Duodenal mucosa (tissue), 2 donors: ENCODE measurements around the gene MYO5C.

Experiments used
- H3K27ac ChIP-seq: one replicate; pipeline ENCODE4 v1.7.0; 2013; ENCODE audit warnings: low read depth, low read length
- H3K27me3 ChIP-seq, 2 donors: one replicate each; pipeline ENCODE4 v1.7.0; 2013; ENCODE audit warnings: low read length in 2 of 2, control low read depth in 1 of 2; ENCODE audit not compliant: insufficient read depth in 2 of 2, control insufficient read depth in 1 of 2
- H3K36me3 ChIP-seq, 2 donors: one replicate each; pipeline ENCODE4 v1.7.0; 2013; ENCODE audit warnings: low read length in 2 of 2, control low read depth in 1 of 2; ENCODE audit not compliant: insufficient read depth in 2 of 2, control insufficient read depth in 1 of 2
- H3K4me1 ChIP-seq, 2 donors: one replicate each; pipeline ENCODE4 v1.7.0; 2013; ENCODE audit warnings: low read length in 2 of 2, control low read depth in 1 of 2; ENCODE audit not compliant: insufficient read depth in 2 of 2, control insufficient read depth in 1 of 2
- H3K4me3 ChIP-seq, 2 donors: one replicate each; pipeline ENCODE4 v1.7.0; 2013; ENCODE audit warnings: low read length in 2 of 2, low read depth in 1 of 2
- H3K9ac ChIP-seq, 2 donors: one replicate each; pipeline ENCODE4 v1.7.0; 2013; ENCODE audit warnings: low read length in 2 of 2, low read depth in 1 of 2
- H3K9me3 ChIP-seq, 2 donors: one replicate each; pipeline ENCODE4 v1.7.0; 2013; ENCODE audit warnings: low read length in 2 of 2, control low read depth in 1 of 2; ENCODE audit not compliant: control insufficient read depth in 1 of 2

The MYO5C gene

DNA sequence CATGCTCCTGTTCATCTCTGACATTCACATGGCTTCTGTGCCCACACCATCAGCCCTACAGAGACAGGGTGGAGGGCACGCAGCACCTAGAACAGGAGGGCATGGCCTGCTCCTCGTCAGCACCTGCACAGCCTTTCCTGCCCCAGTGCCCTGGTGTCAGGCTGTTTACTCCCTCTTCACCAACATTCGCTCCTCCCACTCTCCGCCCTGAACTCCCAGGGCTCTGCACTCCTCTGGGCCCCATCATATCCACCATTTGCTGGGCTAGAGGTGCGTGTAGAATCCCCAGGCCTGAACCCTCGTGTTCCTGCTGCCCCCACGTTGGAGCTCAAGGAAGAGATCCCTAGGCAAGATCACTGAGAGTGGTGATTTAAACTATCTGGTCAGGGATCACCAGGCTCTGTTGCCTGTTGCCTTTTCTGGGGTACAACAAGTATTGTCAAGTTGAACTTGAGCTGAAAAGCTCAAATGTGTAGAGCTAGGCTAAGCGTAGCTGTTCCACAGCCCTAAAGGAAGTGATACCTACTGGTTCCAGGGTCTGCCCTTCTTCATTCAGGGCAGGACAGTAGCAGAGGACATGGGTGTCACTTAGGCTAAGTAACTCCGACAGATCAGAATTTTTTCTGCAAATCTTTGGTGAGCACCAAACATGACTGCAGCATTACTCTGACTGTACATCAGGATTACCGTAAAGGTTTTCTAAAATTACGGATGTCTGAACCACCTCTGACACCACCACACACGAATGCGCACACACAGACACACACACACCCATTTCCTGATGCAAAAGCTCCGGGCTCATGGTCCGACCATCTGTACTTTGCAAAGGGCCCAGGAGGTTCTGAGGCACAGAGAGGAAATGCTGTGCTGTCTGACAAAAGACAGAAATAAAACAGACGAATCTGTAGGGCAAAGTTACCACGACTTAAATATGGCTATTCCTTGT lies 60.7 kb downstream of the MYO5C start:
- Histone ChIP-seq H3K4me1 (peaks cover 0 to 3% of the 10 kb centered on the region in 2 donors), H3K36me3 (peaks cover 0 to 31% of the 10 kb centered on the region in 2 donors), H3K9me3 (no peaks in the 10 kb centered on the region), H3K27ac (no peak overlapping the region), H3K4me3 (no peak overlapping the region), H3K9ac (no peak overlapping the region), H3K27me3 (no peaks in the 10 kb centered on the region)

DNA sequence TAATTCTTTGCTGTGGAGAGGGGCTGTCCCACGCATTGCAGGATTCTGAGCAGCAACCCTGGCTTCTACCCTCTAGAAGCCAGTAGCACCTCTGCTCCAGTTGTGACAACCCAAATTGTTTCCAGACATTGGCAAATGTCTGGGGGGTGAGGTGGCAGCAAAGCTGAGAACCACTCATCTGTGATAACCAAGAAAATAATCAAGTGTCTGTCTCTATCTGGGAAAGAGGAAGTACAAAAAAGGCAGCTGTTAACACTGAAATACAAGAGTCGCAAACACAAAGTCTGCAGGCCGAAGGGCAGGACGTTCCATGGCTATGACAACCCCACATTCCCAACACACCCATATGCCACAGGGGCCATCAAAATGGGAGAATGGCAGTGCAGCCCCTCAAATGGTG lies 62.2 kb downstream of the MYO5C start:
- Histone ChIP-seq H3K9me3 (no peaks in the 10 kb centered on the region), H3K4me3 (no peak overlapping the region), H3K27me3 (no peaks in the 10 kb centered on the region), H3K9ac (no peak overlapping the region), H3K4me1 (peaks cover 0 to 3% of the 10 kb centered on the region in 2 donors), H3K27ac (no peak overlapping the region), H3K36me3 (peaks cover 0 to 23% of the 10 kb centered on the region in 2 donors)

DNA sequence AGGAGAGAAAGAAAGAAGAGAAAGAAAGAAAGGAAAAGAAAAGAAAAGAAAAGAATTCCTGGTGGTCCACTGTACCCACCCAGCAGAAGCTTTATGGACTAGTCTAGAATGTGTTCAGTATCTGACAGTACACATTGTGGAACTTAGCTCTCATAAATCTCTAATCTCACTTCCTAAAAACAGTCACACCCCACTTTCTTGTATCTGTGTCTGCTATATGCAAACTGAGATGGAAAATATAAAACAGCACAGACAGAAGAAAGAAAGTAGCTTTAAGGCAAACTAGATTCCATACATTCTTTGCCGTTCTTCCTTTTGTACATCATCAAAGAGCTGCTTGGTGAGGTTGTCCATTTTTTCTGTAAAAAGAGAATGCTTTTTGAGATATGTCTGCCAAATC lies 63.3 kb downstream of the MYO5C start:
- H3K9ac ChIP-seq, result no peak overlapping the region
- H3K36me3 ChIP-seq, result peaks cover 0 to 21% of the 10 kb centered on the region in 2 donors
- no peaks in the 10 kb centered on the region for H3K27me3 ChIP-seq
- peaks cover 0 to 3% of the 10 kb centered on the region in 2 donors for H3K4me1 ChIP-seq
- H3K27ac ChIP-seq, result no peak overlapping the region
- H3K9me3 ChIP-seq, result no peaks in the 10 kb centered on the region
- no peak overlapping the region for H3K4me3 ChIP-seq

DNA sequence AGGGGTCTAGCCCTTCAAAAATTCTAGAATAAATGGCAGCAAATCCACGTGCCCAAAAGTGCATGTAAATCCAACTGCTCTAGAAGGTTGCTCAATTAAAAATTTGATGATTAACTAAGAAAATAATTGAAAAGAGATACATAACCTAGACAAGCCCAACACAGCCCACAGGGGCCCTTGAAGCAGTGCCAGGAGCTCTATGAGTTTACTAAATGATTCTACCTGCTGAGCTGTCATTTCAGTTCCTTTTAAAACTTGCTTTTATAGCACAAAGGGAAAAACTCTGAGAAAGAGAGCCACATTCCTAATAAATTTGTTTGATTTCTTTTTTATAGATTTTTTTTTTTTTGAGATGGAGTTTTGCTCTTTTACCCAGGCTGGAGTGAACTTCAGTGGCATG lies 65.5 kb downstream of the MYO5C start:
- Histone ChIP-seq H3K9me3 (no peaks in the 10 kb centered on the region), H3K27ac (no peak overlapping the region), H3K9ac (no peak overlapping the region), H3K4me3 (no peak overlapping the region), H3K4me1 (peaks cover 0 to 3% of the 10 kb centered on the region in 2 donors), H3K36me3 (peaks cover 0 to 17% of the 10 kb centered on the region in 2 donors), H3K27me3 (no peaks in the 10 kb centered on the region)

DNA sequence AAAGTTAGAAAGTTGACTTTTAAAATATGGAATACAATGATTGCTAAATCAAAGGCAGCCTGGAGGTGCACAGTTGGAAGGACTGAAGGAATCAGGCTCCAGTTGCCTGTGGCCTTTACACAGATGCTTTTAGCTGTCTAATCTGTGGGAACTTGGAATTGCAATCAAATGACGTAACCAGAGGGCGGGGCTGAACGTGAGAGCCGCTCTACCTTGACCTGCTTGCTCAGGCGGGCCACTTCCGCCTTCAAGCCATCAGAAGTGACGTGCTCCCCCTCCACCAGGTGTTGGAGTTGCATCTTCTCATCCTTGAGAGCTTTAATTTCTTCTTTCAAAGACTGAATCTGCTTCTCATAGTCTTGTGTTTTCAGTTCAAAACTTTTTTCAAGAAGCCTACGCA lies 66.7 kb downstream of the MYO5C start:
- Histone ChIP-seq H3K27ac (no peak overlapping the region), H3K4me1 (peaks cover 0 to 3% of the 10 kb centered on the region in 2 donors), H3K9ac (no peak overlapping the region), H3K36me3 (peaks cover 0 to 16% of the 10 kb centered on the region in 2 donors), H3K27me3 (no peaks in the 10 kb centered on the region), H3K9me3 (no peaks in the 10 kb centered on the region), H3K4me3 (no peak overlapping the region)

DNA sequence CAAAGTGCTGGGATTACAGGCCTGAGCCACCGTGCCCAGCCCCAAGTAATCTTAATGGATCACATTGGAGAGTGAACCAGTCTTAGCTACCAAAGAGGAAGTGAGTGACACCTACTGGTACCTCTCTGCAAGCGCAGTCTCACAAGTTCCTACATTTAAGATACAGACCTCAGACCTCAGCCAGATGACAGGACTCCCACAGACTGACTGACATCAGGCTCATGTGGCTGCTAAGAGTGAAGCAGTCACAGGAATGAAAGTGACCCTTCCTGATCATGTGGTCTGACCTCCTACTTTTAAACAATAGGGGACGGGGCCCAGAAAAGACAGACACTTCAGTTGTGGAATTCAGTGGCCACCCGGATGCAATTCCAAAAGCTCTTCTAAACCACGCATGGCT lies 68.1 kb downstream of the MYO5C start:
- Histone ChIP-seq H3K4me1 (no peaks in the 10 kb centered on the region), H3K36me3 (peaks cover under 1 to 25% of the 10 kb centered on the region in 2 donors), H3K9me3 (no peaks in the 10 kb centered on the region), H3K27ac (no peak overlapping the region), H3K4me3 (no peak overlapping the region), H3K9ac (no peak overlapping the region), H3K27me3 (no peaks in the 10 kb centered on the region)

DNA sequence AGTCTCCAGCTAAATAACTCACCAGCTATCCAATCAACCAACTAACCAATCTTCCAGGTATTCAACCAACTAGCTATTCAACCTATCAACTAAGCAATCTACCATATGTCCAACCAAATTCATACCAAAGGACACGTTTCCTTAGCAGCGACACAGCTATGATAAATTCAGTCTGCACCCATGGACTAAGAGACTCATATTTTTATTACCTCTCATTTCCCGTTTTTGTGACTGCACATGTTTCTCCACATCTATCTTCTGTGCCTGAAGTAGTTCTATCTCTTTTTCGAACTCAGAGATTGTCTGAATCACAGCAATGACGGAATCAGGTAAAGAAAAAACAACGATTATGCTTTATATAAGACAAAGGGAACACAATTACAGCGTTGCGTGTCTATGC lies 70.4 kb downstream of the MYO5C start:
- H3K9ac ChIP-seq, result no peak overlapping the region
- no peak overlapping the region for H3K4me3 ChIP-seq
- no peaks in the 10 kb centered on the region for H3K9me3 ChIP-seq
- no peak overlapping the region for H3K27ac ChIP-seq
- peaks cover 5 to 31% of the 10 kb centered on the region in 2 donors for H3K36me3 ChIP-seq
- no peaks in the 10 kb centered on the region for H3K27me3 ChIP-seq
- no peaks in the 10 kb centered on the region for H3K4me1 ChIP-seq

DNA sequence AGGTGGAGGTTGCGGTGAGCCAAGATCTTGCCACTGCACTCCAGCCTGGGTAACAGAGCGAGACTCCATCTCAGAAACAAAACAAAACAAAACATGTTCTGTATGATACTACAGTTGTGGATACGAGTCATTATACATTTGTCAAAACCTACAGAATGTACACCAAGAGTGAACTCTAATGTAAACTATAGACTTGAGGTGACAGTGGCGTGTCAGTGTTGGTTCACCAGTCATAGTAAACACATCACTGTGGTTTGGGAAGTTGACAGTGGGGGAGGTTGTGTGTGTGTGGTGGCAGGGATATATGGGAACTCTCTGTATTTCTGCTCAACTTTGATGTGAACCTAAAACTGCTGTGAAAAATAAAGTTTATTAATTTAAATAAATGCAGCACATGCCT lies 71.4 kb downstream of the MYO5C start:
- Histone ChIP-seq H3K9ac (no peak overlapping the region), H3K4me3 (no peak overlapping the region), H3K36me3 (peaks cover 5 to 38% of the 10 kb centered on the region in 2 donors), H3K27ac (no peak overlapping the region), H3K27me3 (no peaks in the 10 kb centered on the region), H3K4me1 (no peaks in the 10 kb centered on the region), H3K9me3 (no peaks in the 10 kb centered on the region)

DNA sequence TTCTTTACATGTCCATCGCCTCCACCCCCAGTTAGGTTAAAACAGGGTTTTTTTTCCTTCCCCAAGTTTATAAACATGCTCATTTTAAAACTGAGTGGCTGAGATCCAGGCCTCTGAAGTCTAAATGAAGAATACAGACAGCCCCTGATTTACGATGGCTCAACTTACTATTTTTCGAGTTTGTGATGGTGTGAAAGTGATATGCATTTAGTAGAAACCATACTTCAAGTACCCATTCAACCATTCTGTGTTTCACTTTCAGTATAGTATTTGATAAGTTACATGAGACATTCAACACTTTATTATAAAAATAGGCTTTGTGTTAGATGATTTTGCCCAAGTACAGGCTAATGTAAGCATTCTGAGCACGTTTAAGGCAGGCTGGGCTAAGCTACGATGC lies 73.9 kb downstream of the MYO5C start:
- Histone ChIP-seq H3K9ac (no peak overlapping the region), H3K4me3 (peak overlapping the region in 1 of 2 donors; percentile 23), H3K9me3 (no peaks in the 10 kb centered on the region), H3K27me3 (no peaks in the 10 kb centered on the region), H3K36me3 (peaks cover 5 to 57% of the 10 kb centered on the region in 2 donors), H3K27ac (no peak overlapping the region), H3K4me1 (no peaks in the 10 kb centered on the region)

DNA sequence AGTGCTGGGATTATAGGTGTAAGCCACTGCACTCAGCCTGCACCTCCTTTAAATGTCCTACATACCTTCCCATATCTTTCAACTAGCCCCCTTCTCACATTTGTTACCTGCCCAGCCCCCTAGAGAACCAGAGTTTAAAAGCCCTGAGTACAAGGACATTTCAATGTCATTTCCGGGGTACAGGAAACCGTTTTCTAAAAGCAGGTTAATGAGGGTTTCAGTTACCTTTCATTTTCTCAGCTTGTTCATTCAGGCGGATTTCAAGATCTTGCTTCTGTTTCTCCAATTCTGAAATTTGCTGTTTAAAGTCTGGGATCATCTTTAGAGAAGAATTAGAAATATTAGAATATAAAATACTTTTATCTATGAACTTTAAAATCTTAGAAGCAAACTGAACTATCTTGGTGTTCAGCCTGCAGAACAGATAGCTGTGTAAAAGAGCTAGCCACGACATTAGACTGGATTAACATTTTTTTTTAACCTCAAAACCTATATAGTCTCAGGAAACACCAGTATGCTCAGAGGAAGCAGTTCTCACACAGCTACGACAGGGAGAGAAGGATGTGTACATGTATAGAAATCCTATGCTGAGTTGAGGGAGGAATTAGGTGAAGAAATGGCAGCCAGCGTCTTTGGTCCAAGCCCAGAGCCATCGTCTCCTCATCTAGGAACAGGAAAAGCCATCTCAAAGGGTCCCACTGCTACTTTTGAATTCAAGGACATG lies 74.5 kb downstream of the MYO5C start:
- peak overlapping the region in 1 of 2 donors; percentile 23 for H3K4me3 ChIP-seq
- H3K9ac ChIP-seq, result no peak overlapping the region
- H3K27me3 ChIP-seq, result no peaks in the 10 kb centered on the region
- peaks cover 5 to 54% of the 10 kb centered on the region in 2 donors for H3K36me3 ChIP-seq
- no peak overlapping the region for H3K27ac ChIP-seq
- no peaks in the 10 kb centered on the region for H3K9me3 ChIP-seq
- no peaks in the 10 kb centered on the region for H3K4me1 ChIP-seq
